Upper lobe of left lung (tissue), 4 donors: Measurements from ENCODE around the gene ODAD4.

ENCODE experiments used
- POLR2AphosphoS5 ChIP-seq, 2 donors: sonication (generic); formaldehyde crosslinking; IDR thresholded peaks; one replicate each; pipeline ENCODE4 v1.5.1; 2017; ENCODE audit warnings: antibody characterized with exemption in 2 of 2
- TF ChIP-seq, protein P1 (sequence below), 6 experiments: fragments of 450-650 bp in 4 of 6; fragments of 200-600 bp in 2 of 6; sonication (generic) in 2 of 6; IDR thresholded peaks; one replicate each; pipeline ENCODE4 v1.5.1; 2016 to 2019; ENCODE audit warnings: antibody characterized with exemption in 6 of 6

DNA sequence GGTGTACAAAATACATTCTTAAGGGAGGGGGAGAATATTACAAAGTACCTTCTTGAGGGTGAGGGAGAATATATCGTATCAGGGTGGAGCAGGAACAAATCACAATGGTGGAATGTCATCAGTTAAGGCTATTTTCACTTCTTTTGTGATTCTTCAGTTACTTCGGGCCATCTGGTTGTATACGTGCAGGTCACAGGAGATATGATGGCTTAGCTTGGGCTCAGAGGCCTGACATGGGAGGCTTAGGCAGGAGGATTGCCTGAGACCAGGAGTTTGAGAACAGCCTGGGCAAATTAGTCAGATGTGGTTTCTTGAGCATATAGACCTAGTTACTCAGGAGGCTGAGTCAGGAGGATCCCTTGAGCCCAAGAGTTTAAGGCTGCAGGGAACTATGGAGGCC, 13.1 kb downstream of the ODAD4 start:
- TF ChIP-seq, protein P1, sequence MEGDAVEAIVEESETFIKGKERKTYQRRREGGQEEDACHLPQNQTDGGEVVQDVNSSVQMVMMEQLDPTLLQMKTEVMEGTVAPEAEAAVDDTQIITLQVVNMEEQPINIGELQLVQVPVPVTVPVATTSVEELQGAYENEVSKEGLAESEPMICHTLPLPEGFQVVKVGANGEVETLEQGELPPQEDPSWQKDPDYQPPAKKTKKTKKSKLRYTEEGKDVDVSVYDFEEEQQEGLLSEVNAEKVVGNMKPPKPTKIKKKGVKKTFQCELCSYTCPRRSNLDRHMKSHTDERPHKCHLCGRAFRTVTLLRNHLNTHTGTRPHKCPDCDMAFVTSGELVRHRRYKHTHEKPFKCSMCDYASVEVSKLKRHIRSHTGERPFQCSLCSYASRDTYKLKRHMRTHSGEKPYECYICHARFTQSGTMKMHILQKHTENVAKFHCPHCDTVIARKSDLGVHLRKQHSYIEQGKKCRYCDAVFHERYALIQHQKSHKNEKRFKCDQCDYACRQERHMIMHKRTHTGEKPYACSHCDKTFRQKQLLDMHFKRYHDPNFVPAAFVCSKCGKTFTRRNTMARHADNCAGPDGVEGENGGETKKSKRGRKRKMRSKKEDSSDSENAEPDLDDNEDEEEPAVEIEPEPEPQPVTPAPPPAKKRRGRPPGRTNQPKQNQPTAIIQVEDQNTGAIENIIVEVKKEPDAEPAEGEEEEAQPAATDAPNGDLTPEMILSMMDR (IDR thresholded peaks at IDR 0.05): no peak
- TF ChIP-seq POLR2AphosphoS5 (IDR thresholded peaks at IDR 0.05): no peak
